C4-2B (cell line): ENCODE data around the gene GPR61.

ENCODE experiments used
- CTCF ChIP-seq: fragments of 450-650 bp; conservative IDR thresholded peaks from 2 replicates; pipeline ENCODE4 v1.5.1; 2017; ENCODE audit warnings: mild to moderate bottlenecking
- ZFX ChIP-seq: fragments of 450-650 bp; IDR thresholded peaks from 2 replicates; pipeline ENCODE4 v1.6.1; 2017

- TF ChIP-seq CTCF (peak; percentile 53), ZFX (no peak)
These were observed 48.8 kb upstream of the GPR61 start for GRCh38 chr1:109490934-109491302.
